B cell (primary cell): ENCODE results near the gene EPB41L2.

Experiments used
- EZH2 ChIP-seq: IDR thresholded peaks from 2 replicates; pipeline ENCODE4 v1.6.1; 2012; ENCODE audit warnings: borderline replicate concordance, low read depth, mild to moderate bottlenecking, moderate library complexity, low read length; ENCODE audit not compliant: insufficient read depth, poor library complexity, severe bottlenecking
- TF ChIP-seq, protein P1 (sequence below): fragments of 200-600 bp; IDR thresholded peaks from one replicate; pipeline ENCODE4 v1.8.0; 2022; ENCODE audit warnings: antibody characterized with exemption, mild to moderate bottlenecking

GRCh38 chr6:130967502-130968445 lies 95.3 kb downstream of the EPB41L2 start:
- TF ChIP-seq, protein P1, sequence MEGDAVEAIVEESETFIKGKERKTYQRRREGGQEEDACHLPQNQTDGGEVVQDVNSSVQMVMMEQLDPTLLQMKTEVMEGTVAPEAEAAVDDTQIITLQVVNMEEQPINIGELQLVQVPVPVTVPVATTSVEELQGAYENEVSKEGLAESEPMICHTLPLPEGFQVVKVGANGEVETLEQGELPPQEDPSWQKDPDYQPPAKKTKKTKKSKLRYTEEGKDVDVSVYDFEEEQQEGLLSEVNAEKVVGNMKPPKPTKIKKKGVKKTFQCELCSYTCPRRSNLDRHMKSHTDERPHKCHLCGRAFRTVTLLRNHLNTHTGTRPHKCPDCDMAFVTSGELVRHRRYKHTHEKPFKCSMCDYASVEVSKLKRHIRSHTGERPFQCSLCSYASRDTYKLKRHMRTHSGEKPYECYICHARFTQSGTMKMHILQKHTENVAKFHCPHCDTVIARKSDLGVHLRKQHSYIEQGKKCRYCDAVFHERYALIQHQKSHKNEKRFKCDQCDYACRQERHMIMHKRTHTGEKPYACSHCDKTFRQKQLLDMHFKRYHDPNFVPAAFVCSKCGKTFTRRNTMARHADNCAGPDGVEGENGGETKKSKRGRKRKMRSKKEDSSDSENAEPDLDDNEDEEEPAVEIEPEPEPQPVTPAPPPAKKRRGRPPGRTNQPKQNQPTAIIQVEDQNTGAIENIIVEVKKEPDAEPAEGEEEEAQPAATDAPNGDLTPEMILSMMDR = no peak
- TF ChIP-seq EZH2 = no peak
